SK-N-SH (cell line): ENCODE data around the gene SLC6A8.

Experiments used
- CTCF ChIP-seq: fragments of 200-600 bp; sonication (generic); IDR thresholded peaks from 2 replicates; pipeline ENCODE4 v1.6.1; 2017; ENCODE audit warnings: antibody characterized with exemption, mild to moderate bottlenecking, moderate library complexity
- POLR2AphosphoS5 ChIP-seq: IDR thresholded peaks from 2 replicates; pipeline ENCODE4 v1.6.1; 2012; ENCODE audit warnings: low read depth, low read length
- RFX5 ChIP-seq: IDR thresholded peaks from 2 replicates; pipeline ENCODE4 v1.6.1; 2012; ENCODE audit warnings: mild to moderate bottlenecking, improper control_type of control experiment, low read length
- RXRA ChIP-seq: IDR thresholded peaks from 2 replicates; pipeline ENCODE4 v1.4.0; 2012; ENCODE audit warnings: low read depth, mild to moderate bottlenecking, borderline replicate concordance
- TAF1 ChIP-seq: IDR thresholded peaks from 2 replicates; pipeline ENCODE4 v1.6.1; 2012; ENCODE audit warnings: low read depth, mild to moderate bottlenecking, low read length, moderate library complexity, borderline replicate concordance
- YY1 ChIP-seq: IDR thresholded peaks from 2 replicates; pipeline ENCODE4 v1.4.0; 2012; ENCODE audit warnings: low read depth, mild to moderate bottlenecking
- TF ChIP-seq, protein P1 (sequence below): fragments of 150-350 bp; IDR thresholded peaks from 2 replicates; pipeline ENCODE4 v1.6.1; 2017; ENCODE audit warnings: antibody characterized with exemption, low read length, low read depth, borderline replicate concordance
- TF ChIP-seq, protein P2 (sequence below): IDR thresholded peaks from 2 replicates; pipeline ENCODE4 v1.4.0; 2012; ENCODE audit warnings: low read depth, borderline replicate concordance

DNA sequence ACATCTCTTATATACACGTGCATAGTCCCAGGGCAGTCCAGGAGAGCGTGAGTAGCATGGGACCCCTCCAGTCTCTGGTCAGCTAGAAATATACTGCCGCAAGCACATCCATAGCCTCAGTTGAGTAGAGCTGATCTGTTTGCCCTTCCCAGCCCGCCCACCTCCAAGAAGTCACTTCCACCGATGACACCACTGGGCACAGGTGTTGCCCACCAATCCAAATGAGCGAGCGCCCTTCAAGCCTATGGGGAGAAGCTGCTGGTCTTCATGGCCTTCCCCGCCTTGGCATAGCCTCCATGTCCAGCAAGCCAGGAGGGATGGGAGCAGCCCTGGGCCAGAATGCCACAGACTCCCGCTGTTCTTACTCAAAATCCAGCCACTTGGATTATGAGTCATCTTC lies 30.6 kb upstream of the SLC6A8 start:
- TF ChIP-seq RFX5 (no peak), YY1 (no peak), CTCF (no peak), POLR2AphosphoS5 (no peak), RXRA (no peak), TAF1 (no peak)
- TF ChIP-seq, protein P1, sequence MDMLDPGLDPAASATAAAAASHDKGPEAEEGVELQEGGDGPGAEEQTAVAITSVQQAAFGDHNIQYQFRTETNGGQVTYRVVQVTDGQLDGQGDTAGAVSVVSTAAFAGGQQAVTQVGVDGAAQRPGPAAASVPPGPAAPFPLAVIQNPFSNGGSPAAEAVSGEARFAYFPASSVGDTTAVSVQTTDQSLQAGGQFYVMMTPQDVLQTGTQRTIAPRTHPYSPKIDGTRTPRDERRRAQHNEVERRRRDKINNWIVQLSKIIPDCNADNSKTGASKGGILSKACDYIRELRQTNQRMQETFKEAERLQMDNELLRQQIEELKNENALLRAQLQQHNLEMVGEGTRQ = no peak
- TF ChIP-seq, protein P2, sequence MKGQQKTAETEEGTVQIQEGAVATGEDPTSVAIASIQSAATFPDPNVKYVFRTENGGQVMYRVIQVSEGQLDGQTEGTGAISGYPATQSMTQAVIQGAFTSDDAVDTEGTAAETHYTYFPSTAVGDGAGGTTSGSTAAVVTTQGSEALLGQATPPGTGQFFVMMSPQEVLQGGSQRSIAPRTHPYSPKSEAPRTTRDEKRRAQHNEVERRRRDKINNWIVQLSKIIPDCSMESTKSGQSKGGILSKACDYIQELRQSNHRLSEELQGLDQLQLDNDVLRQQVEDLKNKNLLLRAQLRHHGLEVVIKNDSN = no peak
